Thymus (tissue), 11 donors: ENCODE results near the gene SLC26A4. TPM values are rescaled to one million over a fixed set of nuclear protein-coding genes. Genes with fewer than 3 reads are reported as not detected.

Experiments
- DNase-seq, 9 donors: peaks; one replicate each; pipeline ENCODE4 v3.0.0-alpha.2; 2013; ENCODE audit warnings: low spot score in 9 of 9, low read depth in 6 of 9, missing footprints in 1 of 9
- H3K27ac ChIP-seq, 2 donors: one replicate each; pipeline ENCODE4 v1.5.1; 2013; ENCODE audit warnings: control low read depth in 1 of 2, low read depth in 1 of 2, low read length in 1 of 2, mild to moderate bottlenecking in 1 of 2, moderate library complexity in 1 of 2
- H3K27me3 ChIP-seq, 2 donors: one replicate each; pipeline ENCODE4 v1.5.1; 2013; ENCODE audit warnings: low read length in 1 of 2; ENCODE audit not compliant: control insufficient read depth in 2 of 2, insufficient read depth in 1 of 2
- H3K36me3 ChIP-seq, 2 donors: one replicate each; pipeline ENCODE4 v1.5.1; 2013; ENCODE audit warnings: low read length in 1 of 2, mild to moderate bottlenecking in 1 of 2, moderate library complexity in 1 of 2; ENCODE audit not compliant: control insufficient read depth in 2 of 2, insufficient read depth in 2 of 2
- H3K4me1 ChIP-seq, 2 donors: one replicate each; pipeline ENCODE4 v1.5.1; 2013; ENCODE audit warnings: low read length in 2 of 2; ENCODE audit not compliant: control insufficient read depth in 2 of 2, insufficient read depth in 2 of 2
- H3K4me3 ChIP-seq, 2 donors: one replicate each; pipeline ENCODE4 v1.5.1; 2013; ENCODE audit warnings: low read length in 2 of 2, control low read depth in 1 of 2, mild to moderate bottlenecking in 1 of 2
- H3K9me3 ChIP-seq, 2 donors: one replicate each; pipeline ENCODE4 v1.5.1; 2013; ENCODE audit warnings: low read length in 1 of 2, mild to moderate bottlenecking in 1 of 2; ENCODE audit not compliant: control insufficient read depth in 2 of 2, insufficient read depth in 1 of 2
- WGBS: extraction: QIAGEN DNeasy Blood & Tissue Kit; methylation state at CpG from one replicate; pipeline ENCODE4 v1.1.7; 2013; 5-methylcytosine and 5-hydroxymethylcytosine counted together
- polyA plus RNA-seq: library from polyadenylated mRNA; stranded (reverse); fragments of 200-250 nt; gene quantifications from one replicate; pipeline ENCODE4 v1.2.3, GENCODE V29; 2013
- total RNA-seq: library from RNA; stranded (reverse); fragments of 120-200 nt; gene quantifications from one replicate; pipeline ENCODE4 v1.2.4, GENCODE V29; 2013
- donor health status: healthy.

Gene SLC26A4
- total and polyA plus RNA-seq, 2 donors: 0.14 to 0.39 TPM

GRCh38 chr7:107718456-107719193, 58.0 kb downstream of the SLC26A4 start:
- Histone ChIP-seq H3K4me3 (no peak overlapping the region), H3K27me3 (no peaks in the 10 kb centered on the region), H3K4me1 (no peaks in the 10 kb centered on the region), H3K36me3 (no peaks in the 10 kb centered on the region), H3K9me3 (no peaks in the 10 kb centered on the region), H3K27ac (no peak overlapping the region)
- 98% methylated on average over 4 of the region's 4 CpGs for WGBS
- no peak for DNase-seq

GRCh38 chr7:107721286-107721685, 60.7 kb downstream of the SLC26A4 start:
- H3K4me3 ChIP-seq: no peak overlapping the region
- H3K36me3 ChIP-seq: no peaks in the 10 kb centered on the region
- WGBS: 96% methylated on average over 1 of the region's 1 CpG
- H3K4me1 ChIP-seq: no peaks in the 10 kb centered on the region
- no peak overlapping the region for H3K27ac ChIP-seq
- no peak for DNase-seq
- no peaks in the 10 kb centered on the region for H3K9me3 ChIP-seq
- H3K27me3 ChIP-seq: no peaks in the 10 kb centered on the region

- DNase-seq: no peak
- no peaks in the 10 kb centered on the region for H3K27me3 ChIP-seq
- no peak overlapping the region for H3K27ac ChIP-seq
- no peaks in the 10 kb centered on the region for H3K4me1 ChIP-seq
- WGBS: 96% methylated on average over 2 of the region's 2 CpGs
- H3K4me3 ChIP-seq: no peak overlapping the region
- no peaks in the 10 kb centered on the region for H3K9me3 ChIP-seq
- H3K36me3 ChIP-seq: no peaks in the 10 kb centered on the region
Measured at GRCh38 chr7:107723255-107723654, 62.6 kb downstream of the SLC26A4 start.

GRCh38 chr7:107725138-107725740, 64.6 kb downstream of the SLC26A4 start:
- Histone ChIP-seq H3K27me3 (no peaks in the 10 kb centered on the region), H3K36me3 (no peaks in the 10 kb centered on the region), H3K4me3 (no peak overlapping the region), H3K9me3 (no peaks in the 10 kb centered on the region), H3K4me1 (no peaks in the 10 kb centered on the region), H3K27ac (no peak overlapping the region)
- 27% methylated on average over 4 of the region's 4 CpGs for WGBS
- peak in 8 of 9 donors; percentile 25 to 71 (median 44) for DNase-seq

- Histone ChIP-seq H3K27me3 (no peaks in the 10 kb centered on the region), H3K27ac (no peak overlapping the region), H3K36me3 (no peaks in the 10 kb centered on the region), H3K4me1 (no peaks in the 10 kb centered on the region), H3K4me3 (no peak overlapping the region), H3K9me3 (no peaks in the 10 kb centered on the region)
- WGBS: 96% methylated on average over 3 of the region's 3 CpGs
- no peak for DNase-seq
Measured at GRCh38 chr7:107726356-107727130, 65.9 kb downstream of the SLC26A4 start.

- Histone ChIP-seq H3K4me1 (no peaks in the 10 kb centered on the region), H3K27me3 (no peaks in the 10 kb centered on the region), H3K36me3 (no peaks in the 10 kb centered on the region), H3K9me3 (no peaks in the 10 kb centered on the region), H3K4me3 (no peak overlapping the region), H3K27ac (no peak overlapping the region)
- DNase-seq: no peak
Measured at GRCh38 chr7:107728276-107728675, 67.6 kb downstream of the SLC26A4 start.

GRCh38 chr7:107742678-107743566, 82.3 kb downstream of the SLC26A4 start:
- peaks cover 17 to 18% of the 10 kb centered on the region in 2 donors for H3K4me1 ChIP-seq
- H3K4me3 ChIP-seq: peak overlapping the region; percentile 62 to 91
- H3K27me3 ChIP-seq: no peaks in the 10 kb centered on the region
- no peaks in the 10 kb centered on the region for H3K36me3 ChIP-seq
- H3K27ac ChIP-seq: peak overlapping the region; percentile 98 to 100
- peak in 1 of 9 donors; percentile 89 for DNase-seq
- 13% methylated on average over 29 of the region's 29 CpGs for WGBS
- H3K9me3 ChIP-seq: no peaks in the 10 kb centered on the region

GRCh38 chr7:107743567-107744344, 83.1 kb downstream of the SLC26A4 start, which contains the start of gene CBLL1:
Gene CBLL1, plus strand, starts transcription at chr7:107744142. Its CDS starts 22 bp downstream, at chr7:107744164.
- under 1% methylated on average over 56 of the region's 56 CpGs for WGBS
- Histone ChIP-seq H3K27ac (peak within 1 kb of the TSS; percentile 98 to 100), H3K27me3 (no peaks in the 10 kb centered on the region), H3K36me3 (peaks cover 0 to under 1% of the 10 kb centered on the region in 2 donors), H3K4me1 (peaks cover 17 to 18% of the 10 kb centered on the region in 2 donors), H3K4me3 (peak within 1 kb of the TSS; percentile 62 to 91), H3K9me3 (no peaks in the 10 kb centered on the region)
- DNase-seq: peak; percentile 85 to 97 (median 93)
